ENCODE results near the gene ZNF497. TPM values are rescaled to one million over a fixed set of nuclear protein-coding genes. Genes with fewer than 3 reads are reported as not detected.

ZNF497 gene
- total and polyA plus RNA-seq, 2 of the 13 experiments (the other 11 are each of a cell fraction or from before 2014, with no cell fraction given): 1.5 to 1.9 TPM

GRCh38 chr19:58400916-58401839, 38.6 kb upstream of the ZNF497 start (continued):
- TF ChIP-seq SMAD1 (CRISPR knock-in tag; IDR thresholded peaks at IDR 0.05; ENCODE audit: borderline replicate concordance, low read depth) (no peak), RBM22 (optimal IDR thresholded peaks at IDR 0.05; ENCODE audit: low read length) (peak; percentile 100), SIN3B (IDR thresholded peaks at IDR 0.05; ENCODE audit: low read length) (peak; percentile 70; the same call in 1 of the 2 replicates), ZUFSP (CRISPR knock-in tag; IDR thresholded peaks at IDR 0.05; ENCODE audit: borderline replicate concordance) (no peak), ARID4A (CRISPR knock-in tag; IDR thresholded peaks at IDR 0.05; ENCODE audit: borderline replicate concordance) (peak; percentile 93), ZFP91 (CRISPR knock-in tag; IDR thresholded peaks at IDR 0.05; ENCODE audit: borderline replicate concordance) (peak; percentile 79), ZFP82 (CRISPR knock-in tag; IDR thresholded peaks at IDR 0.05; ENCODE audit: borderline replicate concordance) (no peak; the same call in 1 of the 2 replicates), MBNL3 (CRISPR knock-in tag; conservative IDR thresholded peaks at IDR 0.05) (no peak), SIN3A (IDR thresholded peaks at IDR 0.05; ENCODE audit: borderline replicate concordance, low read depth, low read length) (peak; percentile 95), ZFYVE20 (CRISPR knock-in tag; IDR thresholded peaks at IDR 0.05; ENCODE audit: borderline replicate concordance, low read depth) (no peak), MYPOP (CRISPR knock-in tag; IDR thresholded peaks at IDR 0.05) (peak; percentile 100), SMAD9 (CRISPR knock-in tag; IDR thresholded peaks at IDR 0.05) (peak; percentile 49; the same call in 1 of the 2 replicates), NFIB (CRISPR knock-in tag; IDR thresholded peaks at IDR 0.05; ENCODE audit: borderline replicate concordance) (no peak), FOXO1 (CRISPR knock-in tag; IDR thresholded peaks at IDR 0.05) (peak; percentile 27; the same call in 1 of the 2 replicates), KLF16 (CRISPR knock-in tag; IDR thresholded peaks at IDR 0.05) (0 out of 4 replicates have a peak, but pooled peaks of 1 of the 2 experiments have one; percentile 16), BRF2 (CRISPR knock-in tag; IDR thresholded peaks at IDR 0.05) (0 out of 2 replicates have a peak, but pooled peaks have one; percentile 41), ZNF619 (CRISPR knock-in tag; IDR thresholded peaks at IDR 0.05) (0 out of 2 replicates have a peak, but pooled peaks have one; percentile 42)
